HG03575 (cell line): ENCODE data around the gene MAPK9.

ENCODE experiments used
- ATAC-seq: cut with Tn5 transposase; IDR thresholded peaks from one replicate; pipeline ENCODE4 v1.9.1; 2021; ENCODE audit not compliant: unreplicated experiment, insufficient number of reproducible peaks, low FRiP score; ENCODE audit errors: extremely low read depth

The MAPK9 gene

DNA sequence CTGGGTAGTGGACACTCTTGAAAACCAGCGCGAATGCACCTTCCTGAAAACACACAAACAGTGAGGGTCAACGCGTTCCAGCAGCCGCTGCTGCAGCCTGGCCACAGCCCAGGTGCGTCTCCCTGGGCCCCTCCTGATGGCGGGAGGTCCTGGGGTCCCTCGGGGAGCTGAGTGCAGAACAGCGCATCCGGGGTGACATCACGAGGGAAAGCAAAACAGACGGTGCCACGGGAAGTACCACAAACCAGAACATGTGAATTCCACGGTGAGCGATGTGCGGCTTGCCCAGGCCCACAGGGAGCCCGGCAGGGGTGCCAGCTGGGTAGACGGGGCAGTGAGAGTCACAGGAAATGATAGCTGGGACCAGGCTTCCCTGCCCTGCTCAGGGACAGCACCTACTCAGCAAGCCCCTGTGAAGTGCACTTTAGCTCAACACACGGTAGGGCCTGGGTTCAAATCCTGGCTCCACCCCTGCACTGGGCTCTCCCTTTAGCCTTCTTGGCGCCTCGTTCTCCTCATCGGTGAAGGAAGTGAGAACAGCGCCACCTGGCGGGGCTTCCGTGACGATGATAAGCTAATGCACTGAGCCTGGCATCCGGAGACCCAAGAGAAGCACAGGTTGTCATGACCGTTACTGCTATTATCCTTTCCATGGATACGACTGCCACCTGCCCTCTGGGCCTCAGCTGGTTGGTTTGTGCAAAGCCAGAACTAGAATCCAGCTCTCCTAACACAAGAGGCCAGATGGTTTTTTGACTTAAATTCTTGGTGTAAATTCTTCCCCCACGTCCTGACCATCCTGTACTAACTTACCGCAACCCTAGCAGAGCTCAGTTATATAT lies 36.6 kb upstream of the MAPK9 start:
- no peak for ATAC-seq

DNA sequence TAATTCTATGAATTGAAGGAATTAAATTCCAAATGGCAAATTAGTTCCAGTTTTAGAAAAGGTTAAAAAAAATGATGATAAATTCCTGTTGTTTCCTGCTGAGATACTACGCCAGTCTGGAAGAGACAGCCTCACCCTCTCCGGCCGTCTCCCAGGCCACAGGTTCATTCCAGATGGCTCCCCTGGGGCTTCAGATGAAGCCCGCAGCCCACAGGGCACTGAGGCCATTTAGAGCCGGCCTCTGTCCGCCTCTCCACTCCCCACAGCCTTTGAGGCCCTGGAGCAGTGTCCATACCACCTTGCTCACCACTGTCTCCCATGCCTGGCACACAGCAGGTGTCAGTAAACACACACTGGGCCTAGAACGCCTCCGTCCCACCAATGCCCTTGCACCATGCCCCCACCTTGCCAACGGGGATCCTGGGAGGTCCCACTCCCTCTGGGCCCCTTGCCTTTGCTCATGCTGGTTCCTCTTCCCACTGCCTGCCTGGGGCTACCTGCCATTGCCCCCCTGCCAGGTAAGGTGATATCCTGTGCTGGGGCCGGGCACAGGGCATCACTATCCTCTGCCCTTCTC lies 35.2 kb upstream of the MAPK9 start:
- no peak for ATAC-seq

GRCh38 chr5:180324601-180324950 lies 32.7 kb upstream of the MAPK9 start:
- ATAC-seq = no peak

GRCh38 chr5:180323941-180324600 lies 32.2 kb upstream of the MAPK9 start:
- ATAC-seq = no peak

GRCh38 chr5:180323160-180323559 lies 31.3 kb upstream of the MAPK9 start:
- ATAC-seq = no peak

GRCh38 chr5:180318456-180319089 lies 26.7 kb upstream of the MAPK9 start:
- ATAC-seq = no peak

DNA sequence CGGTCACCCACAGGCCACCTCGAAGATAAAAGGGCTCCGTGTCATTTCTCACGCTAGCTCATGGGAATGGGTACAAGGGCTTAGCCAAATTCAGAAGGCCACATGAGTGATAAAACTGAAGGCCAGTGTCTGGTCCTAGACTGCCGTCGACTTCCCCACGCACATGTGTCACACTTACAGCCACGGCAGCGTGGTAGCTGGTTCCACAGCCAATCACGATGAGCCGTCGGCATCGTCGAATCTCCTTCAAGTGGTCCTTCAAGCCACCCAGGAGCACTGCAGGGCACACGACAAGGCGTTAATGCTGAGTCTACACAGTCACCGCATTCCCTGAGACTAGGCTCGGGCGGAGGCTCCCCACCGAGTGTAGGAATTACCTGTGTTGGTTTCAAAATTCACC lies 24.7 kb upstream of the MAPK9 start:
- no peak for ATAC-seq

DNA sequence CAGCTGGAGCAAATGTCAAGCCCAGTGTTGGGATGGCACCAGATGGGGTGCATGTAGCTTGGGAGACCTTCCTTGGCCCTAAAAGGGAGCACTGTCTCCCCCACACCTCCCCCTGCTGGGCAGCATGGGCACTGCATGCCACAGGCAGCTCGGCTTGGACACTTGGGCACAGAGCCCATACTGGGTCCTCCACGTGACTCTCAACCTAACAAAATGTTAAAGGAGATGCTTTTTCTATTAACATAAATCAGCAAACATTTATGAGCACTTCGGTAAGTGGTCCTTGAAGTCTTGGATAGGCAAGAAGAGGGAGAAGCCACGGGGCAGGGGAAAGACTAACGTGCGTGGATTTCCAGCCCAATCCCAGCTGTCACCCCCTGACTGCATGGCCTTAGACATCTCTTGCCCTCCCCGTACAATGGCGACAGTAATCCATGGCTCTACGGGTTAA lies 23.9 kb upstream of the MAPK9 start:
- ATAC-seq = no peak

GRCh38 chr5:180313677-180314505 lies 22.0 kb upstream of the MAPK9 start:
- ATAC-seq = peak; percentile 77

- ATAC-seq = no peak
Observed at GRCh38 chr5:180311216-180311615, 19.3 kb upstream of the MAPK9 start.

- ATAC-seq = no peak
Observed at GRCh38 chr5:180306796-180307195, 14.9 kb upstream of the MAPK9 start.

DNA sequence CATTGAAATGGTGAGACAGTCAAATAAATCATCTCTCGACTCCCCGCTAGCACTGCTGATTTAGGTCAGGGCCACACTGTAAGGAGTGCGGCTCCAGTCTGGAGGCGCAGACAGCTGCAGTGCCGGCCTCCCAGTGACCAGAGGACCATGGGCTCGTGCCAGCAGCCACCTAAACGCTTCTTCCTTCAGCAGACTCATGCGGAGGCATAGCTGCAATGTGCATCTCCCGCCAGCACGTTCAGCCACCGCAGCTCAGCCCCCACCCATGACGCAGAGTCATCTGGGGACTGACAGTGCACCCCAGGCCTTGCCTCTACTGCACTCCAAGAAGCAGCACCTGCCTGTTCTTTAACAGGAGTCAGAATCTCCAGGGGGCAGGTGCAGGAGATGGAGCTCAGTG lies 13.6 kb upstream of the MAPK9 start:
- no peak for ATAC-seq

- ATAC-seq = no peak
Observed at GRCh38 chr5:180304431-180305375, 12.8 kb upstream of the MAPK9 start.

- no peak for ATAC-seq
Observed at GRCh38 chr5:180304016-180304292, 12.1 kb upstream of the MAPK9 start.

GRCh38 chr5:180303226-180304015 lies 11.5 kb upstream of the MAPK9 start:
- no peak for ATAC-seq

DNA sequence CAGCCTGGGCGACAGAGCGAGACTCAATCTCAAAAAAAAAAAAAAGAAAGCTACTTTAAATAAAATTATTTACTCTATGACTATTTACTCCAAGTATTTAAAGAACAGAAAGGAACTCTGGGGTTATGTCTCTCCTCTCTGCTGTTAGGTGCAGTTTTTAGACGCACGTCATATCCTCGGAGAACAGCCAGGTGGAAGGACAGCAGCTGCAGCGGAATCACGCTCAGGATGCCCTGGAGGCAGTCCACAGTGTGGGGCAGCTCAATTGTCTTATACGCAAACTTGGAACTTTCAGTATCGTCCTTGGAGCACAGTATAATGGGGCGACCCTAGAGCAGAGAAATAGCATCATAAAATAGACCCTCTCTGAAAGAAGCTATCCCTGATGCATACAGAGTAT lies 10.4 kb upstream of the MAPK9 start:
- ATAC-seq = no peak

GRCh38 chr5:180301253-180301652 lies 9.4 kb upstream of the MAPK9 start:
- no peak for ATAC-seq
